Upper lobe of right lung (tissue), 1 donor: Measurements from ENCODE around the gene CHRNA1. TPM values are rescaled to one million over a fixed set of nuclear protein-coding genes. Genes with fewer than 3 reads are reported as not detected.

Source experiments
- ATAC-seq: fragments of 200-7000 bp; cut with Tn5 transposase; one replicate; pipeline ENCODE4 v1.9.1; 2020; ENCODE audit warnings: mild to moderate bottlenecking, moderate library complexity
- DNase-seq: peaks from one replicate; pipeline ENCODE4 v3.0.0-alpha.2; 2020
- H3K27ac ChIP-seq: fragments of 200-600 bp; one replicate; pipeline ENCODE4 v1.8.0; 2022
- H3K27me3 ChIP-seq: fragments of 200-600 bp; one replicate; pipeline ENCODE4 v1.8.0; 2022; ENCODE audit warnings: mild to moderate bottlenecking
- H3K36me3 ChIP-seq: fragments of 200-600 bp; one replicate; pipeline ENCODE4 v1.8.0; 2022
- H3K4me1 ChIP-seq: fragments of 200-600 bp; one replicate; pipeline ENCODE4 v1.8.0; 2022
- H3K4me3 ChIP-seq: fragments of 200-600 bp; one replicate; pipeline ENCODE4 v1.8.0; 2022; ENCODE audit warnings: mild to moderate bottlenecking
- H3K9me3 ChIP-seq: fragments of 200-600 bp; one replicate; pipeline ENCODE4 v1.8.0; 2022
- CTCF ChIP-seq: fragments of 200-600 bp; IDR thresholded peaks from one replicate; pipeline ENCODE4 v1.8.0; 2022; ENCODE audit warnings: antibody characterized with exemption
- intact Hi-C: fragments of 100-400 bp; cut with DNase I; formaldehyde crosslinking; loops from one replicate; pipeline ENCODE4 v1.11.0; 2022
- total RNA-seq: library from RNA; stranded (reverse); fragmentation: NEBNext Ultra II Directional; extraction: Animal tissue kit (Norgen Biotek cat#: 25700); gene quantifications from one replicate; pipeline ENCODE4 v1.2.1, GENCODE V29; 2021
- donor health status: DM: no; HTN: yes; CAD: no; lungs with severe emphysema.

CHRNA1 gene
- total RNA-seq, 1 donor from 2014 or later: 0.52 TPM

- Histone ChIP-seq H3K27me3 (no peaks in the 10 kb centered on the region), H3K4me1 (peaks cover 6% of the 10 kb centered on the region), H3K36me3 (no peaks in the 10 kb centered on the region), H3K27ac (no peak overlapping the region), H3K4me3 (no peak overlapping the region), H3K9me3 (no peaks in the 10 kb centered on the region)
- no peak for TF ChIP-seq CTCF
- no peak for DNase-seq
- no peak for ATAC-seq
- intact Hi-C loops: no loop called here
Observed at GRCh38 chr2:174792309-174793025, 28.2 kb upstream of the CHRNA1 start.

GRCh38 chr2:174791746-174792280, 27.5 kb upstream of the CHRNA1 start:
- ATAC-seq (no peak), DNase-seq (no peak)
- Histone ChIP-seq H3K9me3 (no peaks in the 10 kb centered on the region), H3K4me3 (no peak overlapping the region), H3K36me3 (no peaks in the 10 kb centered on the region), H3K4me1 (peaks cover 6% of the 10 kb centered on the region), H3K27ac (no peak overlapping the region), H3K27me3 (no peaks in the 10 kb centered on the region)
- no peak for TF ChIP-seq CTCF
- intact Hi-C loops: no loop called here

GRCh38 chr2:174791020-174791419, 26.7 kb upstream of the CHRNA1 start:
- DNase-seq (no peak), ATAC-seq (no peak)
- no peak overlapping the region for H3K4me3 ChIP-seq
- no peaks in the 10 kb centered on the region for H3K36me3 ChIP-seq
- no peaks in the 10 kb centered on the region for H3K27me3 ChIP-seq
- TF ChIP-seq CTCF: no peak
- H3K27ac ChIP-seq: no peak overlapping the region
- intact Hi-C loops: no loop called here
- H3K4me1 ChIP-seq: peaks cover 6% of the 10 kb centered on the region
- no peaks in the 10 kb centered on the region for H3K9me3 ChIP-seq

- Histone ChIP-seq H3K4me3 (no peak overlapping the region), H3K9me3 (no peaks in the 10 kb centered on the region), H3K27me3 (no peaks in the 10 kb centered on the region), H3K27ac (no peak overlapping the region), H3K4me1 (peaks cover 6% of the 10 kb centered on the region), H3K36me3 (no peaks in the 10 kb centered on the region)
- DNase-seq (no peak), ATAC-seq (no peak)
- intact Hi-C loops: no loop called here
- TF ChIP-seq CTCF: no peak
Observed at GRCh38 chr2:174789001-174789400, 24.7 kb upstream of the CHRNA1 start.

GRCh38 chr2:174788291-174788929, 24.1 kb upstream of the CHRNA1 start:
- DNase-seq (no peak), ATAC-seq (peak; percentile 27)
- Histone ChIP-seq H3K4me3 (no peak overlapping the region), H3K9me3 (no peaks in the 10 kb centered on the region), H3K27ac (no peak overlapping the region), H3K36me3 (no peaks in the 10 kb centered on the region), H3K4me1 (peaks cover 6% of the 10 kb centered on the region), H3K27me3 (no peaks in the 10 kb centered on the region)
- intact Hi-C loops: no loop called here
- TF ChIP-seq CTCF: no peak
